Hair follicle dermal papilla cell (primary cell): Measurements from ENCODE around the gene ECI1. TPM values are rescaled to one million over a fixed set of nuclear protein-coding genes. Genes with fewer than 3 reads are reported as not detected.

Experiments used
- small RNA-seq: library from RNA; depleted of rRNA; stranded (forward); fragments of <200 nt; gene quantifications from one replicate; pipeline ENCODE3, GENCODE V24; 2012
- total RNA-seq: library from RNA; depleted of rRNA; stranded (reverse); fragments of >200 nt; gene quantifications from 2 replicates; pipeline ENCODE4 v1.2.3, GENCODE V29; 2012

Gene ECI1, protein sequence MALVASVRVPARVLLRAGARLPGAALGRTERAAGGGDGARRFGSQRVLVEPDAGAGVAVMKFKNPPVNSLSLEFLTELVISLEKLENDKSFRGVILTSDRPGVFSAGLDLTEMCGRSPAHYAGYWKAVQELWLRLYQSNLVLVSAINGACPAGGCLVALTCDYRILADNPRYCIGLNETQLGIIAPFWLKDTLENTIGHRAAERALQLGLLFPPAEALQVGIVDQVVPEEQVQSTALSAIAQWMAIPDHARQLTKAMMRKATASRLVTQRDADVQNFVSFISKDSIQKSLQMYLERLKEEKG
- total RNA-seq = 35.7 and 37.3 TPM in 2 replicates

DNA sequence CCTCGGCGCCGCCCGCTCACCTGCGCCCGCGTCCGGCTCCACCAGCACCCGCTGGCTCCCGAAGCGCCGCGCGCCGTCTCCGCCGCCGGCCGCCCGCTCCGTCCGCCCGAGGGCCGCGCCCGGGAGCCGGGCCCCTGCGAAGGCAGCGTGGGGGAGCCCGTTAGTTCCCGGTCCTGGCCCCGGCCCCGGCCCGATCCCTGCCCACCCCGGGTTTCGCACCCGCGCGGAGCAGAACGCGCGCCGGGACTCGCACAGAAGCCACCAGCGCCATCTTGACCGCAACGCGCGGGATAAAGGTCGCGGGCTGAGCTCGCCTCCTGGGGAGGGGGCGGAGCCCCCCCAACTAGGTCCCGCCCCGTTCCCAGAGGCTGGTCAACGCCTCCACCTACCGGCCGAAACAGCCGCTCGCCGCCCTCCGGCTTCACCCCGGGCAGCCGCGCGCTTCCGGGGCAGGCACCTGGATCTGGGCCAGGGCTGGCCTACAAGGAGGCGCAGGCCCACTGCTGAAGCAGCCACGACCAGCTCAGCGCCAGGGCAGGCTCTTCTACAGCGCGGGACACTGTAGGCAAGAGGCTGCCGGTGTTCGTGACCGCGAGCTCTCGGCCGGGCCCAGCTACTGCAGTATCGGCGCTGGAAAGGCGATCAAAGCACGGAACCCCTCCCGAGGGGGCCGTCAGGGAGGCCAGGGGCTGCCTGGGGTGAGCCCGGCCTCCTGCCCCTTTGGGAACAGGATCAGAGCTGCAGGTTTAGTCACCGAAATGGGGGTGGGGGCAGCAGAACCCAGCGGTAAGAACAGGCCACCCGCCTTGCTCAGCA is at the start of gene ECI1:
Gene ECI1, minus strand, starts transcription at position 292 of the 816 bp plus-strand sequence. Its CDS starts 21 bp downstream, at position 271.

DNA sequence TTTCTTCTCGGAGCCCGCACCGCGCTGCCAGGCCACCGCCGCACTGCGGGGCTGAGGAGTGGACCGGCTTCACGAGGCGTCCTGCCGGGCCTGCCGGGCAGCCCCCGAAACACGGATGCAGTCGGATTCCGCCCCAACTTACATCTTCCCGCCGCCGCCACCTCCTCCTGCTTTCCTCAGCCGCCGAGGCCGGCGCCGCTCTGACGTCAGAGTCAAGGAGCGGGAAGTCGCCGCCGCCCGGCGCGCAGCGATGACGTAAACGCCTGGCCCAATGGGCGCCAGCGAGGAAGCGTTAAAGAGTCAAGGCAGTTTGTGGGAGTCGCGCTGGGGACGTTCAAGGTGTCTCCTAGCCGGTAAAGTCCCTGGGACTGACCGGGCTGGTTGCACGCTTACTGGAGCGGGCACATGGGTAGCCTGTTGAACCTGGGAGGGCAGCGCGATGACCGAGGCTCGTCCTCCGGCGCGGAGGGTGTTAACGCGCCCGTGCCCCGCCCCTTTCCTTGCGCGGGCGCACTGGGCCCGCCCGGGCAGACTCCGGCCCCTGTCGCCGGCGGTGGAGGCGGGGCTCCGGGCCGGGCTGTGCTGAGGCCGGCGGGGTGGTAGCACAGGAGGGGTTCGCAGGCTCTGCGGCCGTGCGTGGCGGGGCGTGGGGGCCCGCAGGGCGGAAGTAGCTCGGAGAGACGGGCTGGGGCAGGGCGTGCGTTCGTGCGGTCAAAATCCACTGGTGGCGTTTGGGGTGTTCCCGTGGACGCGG is 16.7 kb upstream of the ECI1 start, which contains the start of gene RNPS1:
Gene RNPS1, minus strand, starts transcription at position 214 of the 754 bp plus-strand sequence. CDS start 3,483 bp downstream, outside the sequence.

DNA sequence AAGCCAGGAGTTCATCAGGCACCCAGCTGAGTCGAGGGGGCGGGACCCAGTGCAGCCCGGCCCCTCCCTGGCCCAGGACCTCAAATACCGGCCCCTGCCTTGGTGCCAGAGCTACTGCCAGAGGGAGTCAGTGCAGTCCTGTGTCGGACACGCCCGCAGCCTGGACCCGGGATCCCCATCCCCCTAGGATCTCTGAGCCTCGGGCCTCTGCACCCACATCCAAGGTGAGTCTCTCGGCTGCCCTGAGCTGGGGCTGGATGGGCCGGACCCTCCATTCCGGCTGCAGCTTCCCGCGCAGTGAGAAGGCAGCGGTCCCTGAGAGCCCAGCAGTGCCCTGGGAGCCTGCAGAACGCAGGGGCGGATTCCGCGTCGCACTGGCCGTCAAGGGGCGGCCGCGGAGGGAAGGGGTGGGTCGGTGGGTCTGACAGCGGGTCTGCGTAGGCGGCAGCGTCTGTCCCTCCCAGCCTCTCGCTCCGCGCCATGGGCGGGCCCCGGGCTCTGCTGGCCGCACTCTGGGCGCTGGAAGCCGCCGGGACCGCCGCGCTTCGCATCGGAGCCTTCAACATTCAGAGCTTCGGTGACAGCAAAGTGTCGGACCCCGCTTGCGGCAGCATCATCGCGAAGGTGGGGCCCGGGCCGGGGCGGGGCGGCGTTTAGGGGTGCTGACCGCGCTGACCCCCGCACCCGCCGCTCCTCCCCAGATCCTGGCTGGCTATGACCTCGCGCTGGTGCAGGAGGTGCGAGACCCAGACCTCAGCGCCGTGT is 14.9 kb downstream of the ECI1 start, which contains the start of gene DNASE1L2:
Gene DNASE1L2, plus strand, starts transcription at position 108 of the 765 bp plus-strand sequence. Its CDS starts 373 bp downstream, at position 481.

DNA sequence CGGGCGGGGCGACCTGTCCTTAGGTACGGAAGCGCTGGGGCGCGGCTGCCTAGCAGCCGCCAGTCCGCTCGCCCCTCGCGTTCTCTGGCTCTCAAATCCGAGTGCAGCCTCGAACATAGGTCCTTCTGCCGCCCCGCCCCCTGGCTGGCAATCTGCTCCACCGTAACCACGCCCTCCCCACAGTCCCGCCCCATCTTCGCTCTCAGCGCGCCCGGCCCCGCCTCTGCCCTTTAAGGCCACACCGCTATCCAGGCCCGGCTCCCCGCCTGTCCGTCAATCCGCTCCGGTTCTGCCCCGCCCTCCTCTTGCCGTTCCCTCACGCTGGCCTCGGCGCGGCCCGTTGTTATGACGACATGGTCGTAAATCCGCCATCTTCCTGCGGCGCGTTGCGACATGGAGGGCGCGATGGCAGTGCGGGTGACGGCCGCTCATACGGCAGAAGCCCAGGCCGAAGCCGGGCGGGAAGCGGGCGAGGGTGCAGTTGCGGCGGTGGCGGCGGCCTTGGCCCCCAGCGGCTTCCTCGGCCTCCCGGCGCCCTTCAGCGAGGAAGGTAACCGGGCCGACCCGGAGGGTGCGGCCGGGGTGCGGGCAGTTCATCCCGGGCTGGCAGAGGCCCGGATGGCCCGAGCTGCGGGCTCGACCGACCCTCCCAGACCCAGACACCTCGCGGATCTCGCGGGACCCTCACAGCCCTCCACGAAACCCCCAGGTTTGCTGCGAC is 28.0 kb downstream of the ECI1 start, which contains the start of gene E4F1:
Gene E4F1, plus strand, starts transcription at position 371 of the 721 bp plus-strand sequence. Its CDS starts 23 bp downstream, at position 394.

DNA sequence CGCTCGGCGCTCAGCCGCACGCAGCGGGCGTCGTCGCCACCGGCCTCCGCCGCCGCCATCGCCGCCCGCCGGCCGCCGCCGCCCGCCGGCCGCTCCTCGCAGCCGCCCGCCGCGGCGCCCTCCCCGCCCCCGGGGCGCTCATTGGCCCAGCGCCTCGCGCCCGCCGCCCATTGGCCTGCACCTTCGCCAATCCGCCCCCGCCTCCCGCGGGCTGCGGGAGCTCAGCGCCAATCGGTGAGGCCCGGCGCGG is 36.7 kb downstream of the ECI1 start, which contains the start of gene PGP:
Gene PGP, minus strand, starts transcription at position 122 of the 250 bp plus-strand sequence. Its CDS starts 63 bp downstream, at position 59.

DNA sequence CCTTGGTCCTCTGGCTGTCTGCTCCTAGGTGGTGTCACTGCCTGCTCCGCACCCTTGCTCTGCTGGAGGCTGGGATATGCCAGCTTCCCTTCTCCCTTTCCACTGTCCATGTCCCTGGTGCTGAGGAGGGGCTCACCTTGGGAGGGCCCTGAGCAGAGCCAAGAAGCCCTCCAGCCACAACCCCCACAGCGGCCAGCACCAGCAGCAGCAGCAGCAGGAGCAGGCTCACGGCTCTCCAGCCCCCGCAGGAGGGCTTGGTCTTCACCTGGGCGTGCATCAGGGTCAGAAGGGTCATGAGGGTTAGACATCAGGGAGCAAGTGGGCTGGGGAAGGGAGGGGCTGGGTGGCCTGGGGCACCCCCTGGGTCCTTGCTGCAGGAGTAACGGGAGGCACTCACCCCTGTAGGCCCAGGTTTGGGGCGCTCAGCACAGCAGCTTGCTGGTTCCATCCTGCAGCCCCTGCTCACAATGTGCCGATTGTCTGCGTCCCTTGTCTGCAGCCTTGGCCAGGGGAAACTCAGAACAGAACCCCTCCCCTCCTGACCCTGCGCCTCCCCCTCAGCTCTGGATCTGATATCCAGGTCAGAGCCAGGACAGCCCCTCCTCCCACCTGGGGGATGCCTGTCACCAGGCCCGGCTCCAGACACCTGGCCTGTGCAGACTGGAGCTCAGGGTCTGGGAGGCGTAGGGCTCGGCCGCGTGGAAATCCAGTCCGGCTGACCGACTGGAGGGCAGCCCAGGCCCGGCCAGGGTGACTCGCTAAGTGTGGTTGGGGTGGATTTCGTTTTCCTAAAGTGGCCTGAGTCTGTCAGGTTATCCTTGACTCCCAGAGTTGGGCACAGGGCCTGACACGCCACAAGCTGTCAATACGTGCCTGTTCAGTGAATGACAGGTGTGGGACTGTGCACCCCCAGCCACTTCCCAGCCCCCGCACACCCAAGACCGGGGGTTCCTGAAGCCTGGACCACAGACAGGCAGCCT is 40.7 kb downstream of the ECI1 start, which contains the start of gene BRICD5:
Gene BRICD5, minus strand, starts transcription at position 478 of the 980 bp plus-strand sequence. Its CDS starts 30 bp downstream, at position 448.

DNA sequence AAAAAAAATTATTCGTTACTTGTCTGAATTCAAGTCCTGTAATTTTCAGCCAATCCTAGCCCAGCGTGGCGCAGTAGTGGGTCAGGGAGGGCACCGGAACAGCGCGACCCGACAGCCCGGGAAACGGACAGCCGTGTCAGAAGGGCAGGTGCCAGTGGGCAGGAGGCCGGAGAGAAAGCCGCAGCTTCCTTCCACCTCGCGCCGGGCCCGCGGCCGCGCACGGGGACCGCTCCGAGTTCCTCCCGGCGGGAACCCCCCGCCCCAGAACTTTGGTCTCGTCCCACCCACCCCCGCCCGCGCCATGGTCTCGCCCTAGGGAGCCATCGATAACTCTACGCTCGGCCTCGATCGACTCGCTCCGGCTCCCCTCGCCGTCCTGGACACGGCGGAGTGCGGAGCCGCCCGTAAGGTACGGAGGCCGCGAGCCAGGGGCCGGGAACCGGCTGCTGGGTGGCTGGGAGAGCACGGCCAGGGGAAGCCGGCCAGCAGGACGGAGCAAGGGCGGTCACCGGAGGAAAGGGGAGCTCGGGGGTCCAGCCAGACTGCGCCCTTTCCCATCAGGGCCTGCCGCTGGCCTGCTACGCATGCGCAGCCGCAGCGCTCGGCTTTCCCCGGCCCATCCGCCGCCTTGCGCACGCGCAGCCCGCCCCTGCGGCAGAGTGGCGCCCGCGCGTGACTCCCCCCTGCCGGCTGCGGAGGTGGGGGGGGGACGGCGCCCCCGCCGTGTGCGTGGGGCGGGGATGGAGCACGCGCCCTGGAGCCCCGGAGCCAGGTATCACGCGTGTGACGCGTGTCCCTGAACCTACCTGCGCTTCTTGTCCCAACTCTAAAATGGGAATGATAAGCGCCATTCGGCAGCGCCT is 46.1 kb downstream of the ECI1 start, which contains the start of gene MLST8:
Gene MLST8, plus strand, starts transcription at position 351 of the 863 bp plus-strand sequence. CDS start 632 bp downstream, outside the sequence.

DNA sequence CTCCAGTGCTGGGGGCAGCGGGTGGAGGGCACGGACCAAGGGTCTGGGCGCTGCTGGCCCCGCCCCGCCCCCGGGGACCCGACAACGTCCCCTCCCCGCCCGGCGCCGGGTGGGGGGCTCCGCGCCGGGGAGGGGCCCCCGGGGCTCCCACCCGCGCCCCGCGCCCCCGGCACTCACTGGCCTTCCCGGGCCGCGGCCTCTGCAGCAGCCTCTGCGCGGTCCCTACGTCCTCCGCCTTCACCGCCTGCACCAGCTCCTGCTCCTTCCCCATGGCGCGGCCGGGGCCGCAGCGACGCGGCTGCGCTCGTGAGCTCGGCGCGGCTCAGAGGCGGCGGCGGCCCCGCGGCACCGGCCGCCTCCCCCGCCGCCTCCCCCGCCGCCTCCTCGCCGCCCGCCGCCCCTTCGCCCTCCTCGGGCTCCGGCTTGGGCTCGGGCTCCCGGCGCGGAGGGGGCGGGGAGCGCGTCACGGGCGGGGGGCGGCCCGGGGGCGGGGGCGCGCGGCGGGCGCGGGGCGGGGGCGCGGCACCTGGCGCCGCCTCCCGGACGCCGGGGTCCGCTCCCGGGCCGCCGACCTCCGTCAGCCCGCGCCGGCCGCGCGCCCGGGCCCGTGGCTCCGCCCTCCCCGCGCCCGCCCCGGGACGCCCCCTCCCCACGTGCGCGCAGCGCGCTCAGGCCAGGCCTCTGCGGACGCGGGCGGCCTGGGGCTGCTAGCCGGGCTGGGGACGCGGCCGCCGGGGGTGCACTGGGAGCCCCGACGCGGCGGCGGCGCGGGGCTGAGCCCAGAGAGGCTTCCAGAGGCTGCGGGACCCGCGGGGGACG is 55.0 kb downstream of the ECI1 start, which contains the start of gene CASKIN1:
Gene CASKIN1, minus strand, starts transcription at position 444 of the 819 bp plus-strand sequence. Its CDS starts 173 bp downstream, at position 271.

Small RNA genes within 50 kb of the gene (small RNA-seq; reads per million reads assigned to genes)
- gene MIR3677 = not detected
- gene MIR4717 = not detected

Other genes starting within 250 kb of the ECI1 start
- 30.1 and 30.8 TPM in 2 replicates for gene ZNF598, start 241.8 kb downstream of the ECI1 start, total RNA-seq
- gene NPW, start 231.8 kb downstream of the ECI1 start, total RNA-seq = not detected in 2 replicates
- 33.9 and 35.0 TPM in 2 replicates for gene NHERF2, start 224.7 kb downstream of the ECI1 start, total RNA-seq
- 23.6 and 24.7 TPM in 2 replicates for gene NTHL1, start 203.8 kb downstream of the ECI1 start, total RNA-seq
- gene TSC2, start 203.6 kb downstream of the ECI1 start, total RNA-seq = 73.8 and 84.7 TPM in 2 replicates
- gene PKD1, start 115.7 kb downstream of the ECI1 start, total RNA-seq = 179 and 232 TPM in 2 replicates
- 0.61 and 0.97 TPM in 2 replicates for gene RAB26, start 103.0 kb downstream of the ECI1 start, total RNA-seq
- 60.2 and 78.9 TPM in 2 replicates for gene TRAF7, start 95.8 kb downstream of the ECI1 start, total RNA-seq
- 0.12 and 0.16 TPM in 2 replicates for gene CASKIN1, start 55.0 kb downstream of the ECI1 start, total RNA-seq
- 38.0 and 41.0 TPM in 2 replicates for gene MLST8, start 46.1 kb downstream of the ECI1 start, total RNA-seq
- 0.65 and 1.1 TPM in 2 replicates for gene BRICD5, start 40.7 kb downstream of the ECI1 start, total RNA-seq
- 9.9 and 12.4 TPM in 2 replicates for gene PGP, start 36.7 kb downstream of the ECI1 start, total RNA-seq
- 27.2 and 33.3 TPM in 2 replicates for gene E4F1, start 28.0 kb downstream of the ECI1 start, total RNA-seq
- gene DNASE1L2, start 15.1 kb downstream of the ECI1 start, total RNA-seq = 0.85 and 0.97 TPM in 2 replicates
- gene RNPS1, start 16.5 kb upstream of the ECI1 start, total RNA-seq = 68.7 and 69.3 TPM in 2 replicates
- gene ABCA3, start 89.1 kb upstream of the ECI1 start, total RNA-seq = 0.36 and 1.9 TPM in 2 replicates
- 6.0 and 6.7 TPM in 2 replicates for gene CCNF, start 177.9 kb upstream of the ECI1 start, total RNA-seq
- 1.1 and 1.2 TPM in 2 replicates for gene TEDC2, start 208.5 kb upstream of the ECI1 start, total RNA-seq
- gene NTN3, start 219.7 kb upstream of the ECI1 start, total RNA-seq = 0.73 and 0.97 TPM in 2 replicates
- gene TBC1D24, start 223.5 kb upstream of the ECI1 start, total RNA-seq = 28.7 and 31.0 TPM in 2 replicates